Measurements from ENCODE around the gene TOR1A.

TOR1A gene

GRCh38 chr9:129779560-129780190, 44.3 kb downstream of the TOR1A start:
- peaks cover 19% of the 10 kb centered on the region for H3K27me3 ChIP-seq (ENCODE audit: control insufficient read depth, low read length)
- H3K9me3 ChIP-seq (ENCODE audit: control insufficient read depth, insufficient read depth, low read length): no peaks in the 10 kb centered on the region
- no peaks in the 10 kb centered on the region for H3K79me2 ChIP-seq (ENCODE audit: control insufficient read depth, low read length)
- H3K36me3 ChIP-seq (ENCODE audit: control insufficient read depth, low read length): no peaks in the 10 kb centered on the region
- H3K9me2 ChIP-seq (replicated peaks; ENCODE audit: control insufficient read depth, low read length): no peaks in the 10 kb centered on the region
- H3K4me1 ChIP-seq (ENCODE audit: control insufficient read depth, low read length): no peaks in the 10 kb centered on the region
- no peak overlapping the region for H3K4me3 ChIP-seq (ENCODE audit: low read length)
- H3F3A ChIP-seq (ENCODE audit: control insufficient read depth, insufficient read depth): no peaks in the 10 kb centered on the region
- no peak overlapping the region for H3K4me2 ChIP-seq (ENCODE audit: low read length)
- H4K20me1 ChIP-seq (ENCODE audit: control insufficient read depth, insufficient read depth, low read depth, low read length): no peaks in the 10 kb centered on the region
- no peak overlapping the region for H3K27ac ChIP-seq (ENCODE audit: low read depth, low read length)
- TF ChIP-seq EZH2phosphoT487 (IDR thresholded peaks at IDR 0.05; ENCODE audit: borderline replicate concordance, low read length): no peak
- TF ChIP-seq CTCF (IDR thresholded peaks at IDR 0.05; ENCODE audit: low read depth, low read length, poor library complexity, severe bottlenecking): no peak

- Histone ChIP-seq H3K27me3 (ENCODE audit: control insufficient read depth, low read length) (peaks cover 19% of the 10 kb centered on the region), H3K79me2 (ENCODE audit: control insufficient read depth, low read length) (no peaks in the 10 kb centered on the region), H3K36me3 (ENCODE audit: control insufficient read depth, low read length) (no peaks in the 10 kb centered on the region), H3K9me3 (ENCODE audit: control insufficient read depth, insufficient read depth, low read length) (no peaks in the 10 kb centered on the region), H3K4me1 (ENCODE audit: control insufficient read depth, low read length) (no peaks in the 10 kb centered on the region), H4K20me1 (ENCODE audit: control insufficient read depth, insufficient read depth, low read depth, low read length) (no peaks in the 10 kb centered on the region), H3K4me3 (ENCODE audit: low read length) (no peak overlapping the region), H3K4me2 (ENCODE audit: low read length) (no peak overlapping the region), H3F3A (ENCODE audit: control insufficient read depth, insufficient read depth) (no peaks in the 10 kb centered on the region), H3K9me2 (replicated peaks; ENCODE audit: control insufficient read depth, low read length) (no peaks in the 10 kb centered on the region), H3K27ac (ENCODE audit: low read depth, low read length) (no peak overlapping the region)
- TF ChIP-seq EZH2phosphoT487 (IDR thresholded peaks at IDR 0.05; ENCODE audit: borderline replicate concordance, low read length) (no peak), CTCF (IDR thresholded peaks at IDR 0.05; ENCODE audit: low read depth, low read length, poor library complexity, severe bottlenecking) (no peak)
These were observed 45.5 kb downstream of the TOR1A start for GRCh38 chr9:129778469-129778868.

GRCh38 chr9:129777769-129778130, 46.2 kb downstream of the TOR1A start:
- H3K4me3 ChIP-seq (ENCODE audit: low read length): no peak overlapping the region
- H3K27me3 ChIP-seq (ENCODE audit: control insufficient read depth, low read length): peaks cover 19% of the 10 kb centered on the region

More at GRCh38 chr9:129777769-129778130, 46.2 kb downstream of the TOR1A start:
- H3K9me3 ChIP-seq (ENCODE audit: control insufficient read depth, insufficient read depth, low read length): no peaks in the 10 kb centered on the region
- TF ChIP-seq CTCF (IDR thresholded peaks at IDR 0.05; ENCODE audit: low read depth, low read length, poor library complexity, severe bottlenecking): no peak
- TF ChIP-seq EZH2phosphoT487 (IDR thresholded peaks at IDR 0.05; ENCODE audit: borderline replicate concordance, low read length): no peak
- no peaks in the 10 kb centered on the region for H3K9me2 ChIP-seq (replicated peaks; ENCODE audit: control insufficient read depth, low read length)
- no peak overlapping the region for H3K4me2 ChIP-seq (ENCODE audit: low read length)
- no peaks in the 10 kb centered on the region for H3F3A ChIP-seq (ENCODE audit: control insufficient read depth, insufficient read depth)
- no peaks in the 10 kb centered on the region for H3K4me1 ChIP-seq (ENCODE audit: control insufficient read depth, low read length)
- H3K79me2 ChIP-seq (ENCODE audit: control insufficient read depth, low read length): no peaks in the 10 kb centered on the region
- H3K27ac ChIP-seq (ENCODE audit: low read depth, low read length): no peak overlapping the region
- H4K20me1 ChIP-seq (ENCODE audit: control insufficient read depth, insufficient read depth, low read depth, low read length): no peaks in the 10 kb centered on the region
- H3K36me3 ChIP-seq (ENCODE audit: control insufficient read depth, low read length): no peaks in the 10 kb centered on the region
